HepG2 (cell line): ENCODE results near the gene RETREG2. TPM values are rescaled to one million over a fixed set of nuclear protein-coding genes. Genes with fewer than 3 reads are reported as not detected.

Source experiments
- ARID4A ChIP-seq: sonication (generic); formaldehyde crosslinking; IDR thresholded peaks from 2 replicates; pipeline ENCODE4 v1.5.0; 2020; ENCODE audit warnings: mild to moderate bottlenecking, missing genetic modification reagents, borderline replicate concordance
- BRCA1 ChIP-seq: sonication (generic); formaldehyde crosslinking; IDR thresholded peaks from 2 replicates; pipeline ENCODE4 v1.4.0; 2020; ENCODE audit warnings: missing genetic modification reagents
- FOXO4 ChIP-seq: sonication (generic); formaldehyde crosslinking; conservative IDR thresholded peaks from 2 replicates; pipeline ENCODE4 v1.8.1; 2023; ENCODE audit warnings: missing genetic modification reagents
- HDAC2 ChIP-seq: sonication (generic); formaldehyde crosslinking; IDR thresholded peaks from 2 replicates; pipeline ENCODE4 v1.4.0; 2020; ENCODE audit warnings: missing genetic modification reagents
- KAT8 ChIP-seq: IDR thresholded peaks from 2 replicates; pipeline ENCODE4 v1.6.1; 2016; ENCODE audit warnings: missing genetic modification reagents, missing compliant biosample characterization
- MYNN ChIP-seq: sonication (generic); formaldehyde crosslinking; IDR thresholded peaks from 2 replicates; pipeline ENCODE4 v1.4.0; 2020; ENCODE audit warnings: mild to moderate bottlenecking, low read depth, missing genetic modification reagents
- NFYC ChIP-seq: IDR thresholded peaks from 2 replicates; pipeline ENCODE4 v1.6.1; 2016; ENCODE audit warnings: missing genetic modification reagents, missing compliant biosample characterization
- SRSF1 ChIP-seq: fragments of 200-400 bp; formaldehyde crosslinking; optimal IDR thresholded peaks from 2 replicates; pipeline ENCODE3; 2017; ENCODE audit warnings: mild to moderate bottlenecking, low read depth, low read length, moderate library complexity
- TGIF2 ChIP-seq: IDR thresholded peaks from 2 replicates; pipeline ENCODE4 v1.6.1; 2016; ENCODE audit warnings: control low read depth, missing compliant biosample characterization
- ZNF138 ChIP-seq: sonication (generic); formaldehyde crosslinking; IDR thresholded peaks from 2 replicates; pipeline ENCODE4 v1.5.0; 2020; ENCODE audit warnings: mild to moderate bottlenecking, low read depth, missing genetic modification reagents
- ZNF274 ChIP-seq: sonication (generic); formaldehyde crosslinking; IDR thresholded peaks from 2 replicates; pipeline ENCODE4 v1.5.1; 2020; ENCODE audit warnings: mild to moderate bottlenecking, missing genetic modification reagents
- ZNF326 ChIP-seq: sonication (generic); formaldehyde crosslinking; IDR thresholded peaks from 2 replicates; pipeline ENCODE4 v1.4.0; 2020; ENCODE audit warnings: missing genetic modification reagents, borderline replicate concordance
- ZNF44 ChIP-seq: sonication (generic); formaldehyde crosslinking; IDR thresholded peaks from 2 replicates; pipeline ENCODE4 v1.5.1; 2020; ENCODE audit warnings: mild to moderate bottlenecking, missing genetic modification reagents
- ZNF773 ChIP-seq: sonication (generic); formaldehyde crosslinking; IDR thresholded peaks from 2 replicates; pipeline ENCODE4 v1.4.0; 2020; ENCODE audit warnings: missing genetic modification reagents, borderline replicate concordance
- polyA plus RNA-seq, 8 experiments: library from polyadenylated mRNA; depleted of rRNA in 3 of 8; stranded (reverse) in 7 of 8; unstranded in 1 of 8; fragments of >200 nt; fragmentation: Illumina TruSeq in 4 of 8; extraction: Trizol in 4 of 8; gene quantifications; 2 replicates each; pipeline versions ENCODE4 v1.2.1 to v1.2.3, GENCODE V29; 2011 to 2016; ENCODE audit warnings: low read depth in 4 of 8, missing spikeins in 1 of 8, mixed read lengths in 1 of 8; ENCODE audit not compliant: insufficient read depth in 1 of 8
- total RNA-seq, 5 experiments: library from RNA; depleted of rRNA; stranded (reverse); fragments of >200 nt; fragmentation: Illumina TruSeq; extraction: Trizol; gene quantifications; 2 replicates each; pipeline ENCODE4 v1.2.3, GENCODE V29; 2016; ENCODE audit warnings: low read depth in 1 of 5
- TF ChIP-seq, protein P1 (sequence below): sonication (generic); formaldehyde crosslinking; IDR thresholded peaks from 2 replicates; pipeline ENCODE4 v1.4.0; 2020; ENCODE audit warnings: missing genetic modification reagents, low read depth, mild to moderate bottlenecking, borderline replicate concordance
- TF ChIP-seq, protein P2 (sequence below): sonication (generic); formaldehyde crosslinking; IDR thresholded peaks from 2 replicates; pipeline ENCODE4 v1.8.0; 2022; ENCODE audit warnings: missing genetic modification reagents, mild to moderate bottlenecking, borderline replicate concordance
- TF ChIP-seq, protein P3 (sequence below): sonication (generic); formaldehyde crosslinking; IDR thresholded peaks from 2 replicates; pipeline ENCODE4 v1.4.0; 2020; ENCODE audit warnings: missing genetic modification reagents, mild to moderate bottlenecking, borderline replicate concordance

The RETREG2 gene
- total and polyA plus RNA-seq, 2 of the 13 experiments (the other 11 are each of a cell fraction or from before 2014, with no cell fraction given), result 86.0 to 134 TPM

DNA sequence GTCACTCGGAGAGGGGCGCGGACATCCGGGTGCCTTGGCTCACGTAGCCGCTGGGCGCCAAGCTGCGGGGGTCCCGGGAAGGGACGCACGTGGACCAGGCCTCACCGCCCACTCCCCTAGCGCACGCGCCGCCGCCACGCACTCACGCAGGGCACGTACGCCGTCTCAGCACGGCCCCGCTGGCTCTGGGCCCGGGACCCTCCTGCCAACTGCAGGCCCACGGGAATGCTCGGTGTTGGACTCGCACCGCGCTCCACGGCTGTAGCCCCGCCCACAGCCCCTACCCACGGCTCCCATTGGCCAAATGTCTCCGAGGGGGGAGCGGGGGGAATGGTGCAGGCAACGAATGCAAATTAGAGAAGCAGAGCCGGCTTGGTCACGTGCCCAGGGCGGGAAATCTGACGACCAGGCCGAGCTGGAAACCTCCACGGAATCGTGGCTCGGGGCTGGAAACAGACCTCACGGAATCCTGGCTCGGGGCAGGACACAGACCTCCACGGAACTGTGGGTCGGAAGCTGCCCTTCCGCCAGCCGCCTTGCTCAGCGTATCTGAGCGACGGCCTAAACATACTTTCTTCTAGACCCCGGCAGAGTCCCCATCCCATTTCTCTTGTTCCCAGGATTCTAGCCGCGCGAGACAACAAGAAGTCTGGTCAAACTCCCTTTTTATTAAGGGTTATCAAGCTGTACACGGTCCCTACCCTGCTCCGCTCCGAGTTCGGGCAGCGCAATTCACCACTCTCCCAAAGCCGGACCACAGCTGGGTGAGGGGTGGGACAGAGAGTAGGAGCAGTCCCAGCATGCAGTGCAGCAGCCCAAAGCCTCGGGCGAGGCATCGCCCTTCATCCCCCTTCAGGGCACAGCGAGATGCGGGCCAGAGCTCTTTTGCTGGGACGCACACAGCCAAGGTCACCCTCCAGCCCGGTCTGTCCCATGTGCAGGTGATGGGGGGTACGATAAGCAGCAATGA lies 40.9 kb downstream of the RETREG2 start, which contains the start of gene ABCB6 (continued):
- TF ChIP-seq, protein P1, sequence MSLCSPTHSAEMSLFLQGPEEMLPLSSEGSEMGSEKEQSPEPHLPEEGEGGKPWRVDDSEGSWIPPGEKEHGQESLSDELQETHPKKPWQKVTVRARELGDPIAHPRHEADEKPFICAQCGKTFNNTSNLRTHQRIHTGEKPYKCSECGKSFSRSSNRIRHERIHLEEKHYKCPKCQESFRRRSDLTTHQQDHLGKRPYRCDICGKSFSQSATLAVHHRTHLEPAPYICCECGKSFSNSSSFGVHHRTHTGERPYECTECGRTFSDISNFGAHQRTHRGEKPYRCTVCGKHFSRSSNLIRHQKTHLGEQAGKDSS (CRISPR knock-in tag), result no peak; the same call in none of the 2 replicates
- TF ChIP-seq TGIF2 (CRISPR knock-in tag) (peak; percentile 79), FOXO4 (CRISPR knock-in tag) (peak; percentile 99), ZNF44 (CRISPR knock-in tag) (peak; percentile 77; the same call in 1 of the 2 replicates), BRCA1 (CRISPR knock-in tag) (peak; percentile 92), ZNF773 (CRISPR knock-in tag) (peak; percentile 69; the same call in 1 of the 2 replicates), ZNF326 (CRISPR knock-in tag) (no peak; the same call in 1 of the 2 replicates), MYNN (no peak), NFYC (CRISPR knock-in tag) (peak; percentile 84), ARID4A (CRISPR knock-in tag) (peak; percentile 96), KAT8 (CRISPR knock-in tag) (peak; percentile 92), ZNF274 (CRISPR knock-in tag) (peak; percentile 99), ZNF138 (CRISPR knock-in tag) (peak; percentile 90; the same call in 1 of the 2 replicates), SRSF1 (peak; percentile 67), HDAC2 (CRISPR knock-in tag) (peak; percentile 91)
- TF ChIP-seq, protein P2, sequence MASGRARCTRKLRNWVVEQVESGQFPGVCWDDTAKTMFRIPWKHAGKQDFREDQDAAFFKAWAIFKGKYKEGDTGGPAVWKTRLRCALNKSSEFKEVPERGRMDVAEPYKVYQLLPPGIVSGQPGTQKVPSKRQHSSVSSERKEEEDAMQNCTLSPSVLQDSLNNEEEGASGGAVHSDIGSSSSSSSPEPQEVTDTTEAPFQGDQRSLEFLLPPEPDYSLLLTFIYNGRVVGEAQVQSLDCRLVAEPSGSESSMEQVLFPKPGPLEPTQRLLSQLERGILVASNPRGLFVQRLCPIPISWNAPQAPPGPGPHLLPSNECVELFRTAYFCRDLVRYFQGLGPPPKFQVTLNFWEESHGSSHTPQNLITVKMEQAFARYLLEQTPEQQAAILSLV (CRISPR knock-in tag), result peak; percentile 97
- TF ChIP-seq, protein P3, sequence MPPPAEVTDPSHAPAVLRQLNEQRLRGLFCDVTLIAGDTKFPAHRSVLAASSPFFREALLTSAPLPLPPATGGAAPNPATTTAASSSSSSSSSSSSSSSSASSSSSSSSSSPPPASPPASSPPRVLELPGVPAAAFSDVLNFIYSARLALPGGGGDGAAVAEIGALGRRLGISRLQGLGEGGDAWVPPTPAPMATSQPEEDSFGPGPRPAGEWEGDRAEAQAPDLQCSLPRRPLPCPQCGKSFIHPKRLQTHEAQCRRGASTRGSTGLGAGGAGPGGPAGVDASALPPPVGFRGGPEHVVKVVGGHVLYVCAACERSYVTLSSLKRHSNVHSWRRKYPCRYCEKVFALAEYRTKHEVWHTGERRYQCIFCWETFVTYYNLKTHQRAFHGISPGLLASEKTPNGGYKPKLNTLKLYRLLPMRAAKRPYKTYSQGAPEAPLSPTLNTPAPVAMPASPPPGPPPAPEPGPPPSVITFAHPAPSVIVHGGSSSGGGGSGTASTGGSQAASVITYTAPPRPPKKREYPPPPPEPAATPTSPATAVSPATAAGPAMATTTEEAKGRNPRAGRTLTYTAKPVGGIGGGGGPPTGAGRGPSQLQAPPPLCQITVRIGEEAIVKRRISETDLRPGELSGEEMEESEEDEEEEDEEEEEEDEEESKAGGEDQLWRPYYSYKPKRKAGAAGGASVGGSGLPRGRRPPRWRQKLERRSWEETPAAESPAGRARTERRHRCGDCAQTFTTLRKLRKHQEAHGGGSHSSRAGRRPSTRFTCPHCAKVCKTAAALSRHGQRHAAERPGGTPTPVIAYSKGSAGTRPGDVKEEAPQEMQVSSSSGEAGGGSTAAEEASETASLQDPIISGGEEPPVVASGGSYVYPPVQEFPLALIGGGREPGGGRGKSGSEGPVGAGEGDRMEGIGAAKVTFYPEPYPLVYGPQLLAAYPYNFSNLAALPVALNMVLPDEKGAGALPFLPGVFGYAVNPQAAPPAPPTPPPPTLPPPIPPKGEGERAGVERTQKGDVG (CRISPR knock-in tag), result peak; percentile 48; the same call in 1 of the 2 replicates
